Measurements from ENCODE around the gene MTO1.

DNA sequence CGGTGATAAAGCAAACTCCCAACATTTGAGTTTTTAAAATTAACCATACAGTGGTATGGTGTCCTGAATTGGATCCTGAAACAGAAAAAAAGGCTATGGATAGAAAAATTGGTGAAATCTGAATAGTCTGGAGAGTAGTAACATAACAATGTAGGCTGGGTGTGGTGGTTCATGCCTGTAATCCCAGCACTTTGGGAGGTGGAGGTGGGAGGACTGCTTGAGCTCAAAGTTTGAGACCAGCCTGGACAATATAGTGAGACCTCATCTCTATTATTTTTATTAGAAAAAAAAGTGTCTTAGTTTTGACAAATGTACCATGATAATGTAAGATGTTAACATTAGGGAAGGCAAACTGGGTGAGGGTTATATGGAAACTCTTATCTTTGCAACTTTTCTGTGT lies 48.3 kb downstream of the MTO1 start:
- TF ChIP-seq CTCF (IDR thresholded peaks at IDR 0.05) (no peak), ZFX (IDR thresholded peaks at IDR 0.05; ENCODE audit: borderline replicate concordance) (no peak)
